GM19463 (cell line): Measurements from ENCODE around the gene XPNPEP1.
A peak's percentile ranks its signal among the peaks of the same experiment; 100 is the strongest.

Source experiments
- ATAC-seq: cut with Tn5 transposase; IDR thresholded peaks from one replicate; pipeline ENCODE4 v1.9.1; 2021; ENCODE audit warnings: mild to moderate bottlenecking, moderate library complexity; ENCODE audit not compliant: unreplicated experiment

The XPNPEP1 gene

GRCh38 chr10:109895848-109896247, 27.5 kb downstream of the XPNPEP1 start:
- no peak for ATAC-seq

GRCh38 chr10:109895095-109895818, 28.1 kb downstream of the XPNPEP1 start:
- ATAC-seq: no peak

GRCh38 chr10:109894516-109894915, 28.8 kb downstream of the XPNPEP1 start:
- ATAC-seq: no peak

GRCh38 chr10:109893386-109893785, 29.9 kb downstream of the XPNPEP1 start:
- no peak for ATAC-seq

- ATAC-seq: no peak
Measured at GRCh38 chr10:109892931-109893330, 30.4 kb downstream of the XPNPEP1 start.

GRCh38 chr10:109892117-109892516, 31.2 kb downstream of the XPNPEP1 start:
- ATAC-seq: no peak

- ATAC-seq: no peak
Measured at GRCh38 chr10:109891105-109891504, 32.2 kb downstream of the XPNPEP1 start.

GRCh38 chr10:109889867-109890266, 33.4 kb downstream of the XPNPEP1 start:
- ATAC-seq: no peak

GRCh38 chr10:109887776-109888175, 35.5 kb downstream of the XPNPEP1 start:
- no peak for ATAC-seq

- ATAC-seq: no peak
Measured at GRCh38 chr10:109887243-109887642, 36.1 kb downstream of the XPNPEP1 start.

GRCh38 chr10:109886781-109887140, 36.5 kb downstream of the XPNPEP1 start:
- no peak for ATAC-seq

GRCh38 chr10:109886037-109886780, 37.1 kb downstream of the XPNPEP1 start:
- no peak for ATAC-seq

GRCh38 chr10:109883859-109884771, 39.2 kb downstream of the XPNPEP1 start:
- ATAC-seq: peak; percentile 61

GRCh38 chr10:109882251-109883057, 40.9 kb downstream of the XPNPEP1 start:
- ATAC-seq: no peak

- ATAC-seq: no peak
Measured at GRCh38 chr10:109881769-109882057, 41.6 kb downstream of the XPNPEP1 start.

- peak; percentile 79 for ATAC-seq
Measured at GRCh38 chr10:109880886-109881768, 42.2 kb downstream of the XPNPEP1 start.

- ATAC-seq: no peak
Measured at GRCh38 chr10:109877546-109877945, 45.8 kb downstream of the XPNPEP1 start.

GRCh38 chr10:109875828-109876821, 47.2 kb downstream of the XPNPEP1 start:
- no peak for ATAC-seq

GRCh38 chr10:109875151-109875568, 48.2 kb downstream of the XPNPEP1 start:
- ATAC-seq: no peak
